HepG2 (cell line): ENCODE results near the gene SYTL1.

Experiments used
- THAP7 ChIP-seq: sonication (generic); formaldehyde crosslinking; IDR thresholded peaks from 2 replicates; pipeline ENCODE4 v1.8.1; 2023; ENCODE audit warnings: mild to moderate bottlenecking, missing genetic modification reagents
- XRCC5 ChIP-seq: fragments of 200-400 bp; formaldehyde crosslinking; optimal IDR thresholded peaks from 2 replicates; pipeline ENCODE3; 2017; ENCODE audit warnings: mild to moderate bottlenecking, low read length
- ZNF672 ChIP-seq: sonication (generic); formaldehyde crosslinking; IDR thresholded peaks from 2 replicates; pipeline ENCODE4 v1.8.1; 2022; ENCODE audit warnings: missing genetic modification reagents

DNA sequence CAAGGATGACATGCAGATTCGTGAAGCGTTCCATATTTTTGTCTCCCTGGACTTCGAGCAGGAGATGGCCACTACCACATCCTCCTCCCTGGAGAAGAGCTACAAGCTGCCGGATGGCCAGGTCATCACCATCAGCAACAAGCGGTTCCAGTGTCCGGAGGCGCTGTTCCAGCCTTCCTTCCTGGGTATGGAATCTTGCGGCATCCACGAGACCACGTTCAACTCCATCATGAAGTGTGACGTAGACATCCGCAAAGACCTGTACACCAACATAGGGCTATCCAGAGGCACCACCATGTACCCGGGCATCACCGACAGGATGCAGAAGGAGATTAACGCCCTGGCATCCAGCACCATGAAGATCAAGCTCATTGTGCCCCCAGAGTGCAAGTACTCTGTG is 16.5 kb upstream of the SYTL1 start:
- TF ChIP-seq ZNF672 (CRISPR knock-in tag): no peak
- TF ChIP-seq XRCC5: no peak
- no peak for TF ChIP-seq THAP7 (CRISPR knock-in tag)
